HL-60 (cell line): Measurements from ENCODE around the gene APOO.
A peak's percentile ranks its signal among the peaks of the same experiment; 100 is the strongest.

Experiments used
- DNase-seq, 2 experiments: peaks; one replicate each; pipeline ENCODE4 v3.0.0-alpha.2; 2010 to 2020; ENCODE audit warnings: low read depth in 1 of 2, low spot score in 1 of 2
- H3K27ac ChIP-seq: fragments of 250-450 bp; sonication (Bioruptor Pico); replicated peaks from 2 replicates; pipeline ENCODE4 v1.5.1; 2020; ENCODE audit warnings: mild to moderate bottlenecking, moderate library complexity
- H3K27me3 ChIP-seq: fragments of 250-450 bp; sonication (Bioruptor Pico); 2 replicates; pipeline ENCODE4 v1.5.1; 2021; ENCODE audit warnings: mild to moderate bottlenecking, moderate library complexity; ENCODE audit not compliant: insufficient read depth, poor library complexity, severe bottlenecking
- H3K4me3 ChIP-seq: replicated peaks from 2 replicates; pipeline ENCODE4 v1.5.1; 2011; ENCODE audit warnings: mild to moderate bottlenecking, control low read depth, low read length; ENCODE audit not compliant: insufficient read depth
- GABPA ChIP-seq: IDR thresholded peaks from 2 replicates; pipeline ENCODE4 v1.6.1; 2012; ENCODE audit warnings: low read depth
- POLR2AphosphoS5 ChIP-seq: IDR thresholded peaks from 2 replicates; pipeline ENCODE4 v1.6.1; 2012; ENCODE audit warnings: low read depth
- REST ChIP-seq: IDR thresholded peaks from 2 replicates; pipeline ENCODE4 v1.6.1; 2012; ENCODE audit warnings: low read depth; ENCODE audit not compliant: insufficient replicate concordance
- SPI1 ChIP-seq: IDR thresholded peaks from 2 replicates; pipeline ENCODE4 v1.6.1; 2012; ENCODE audit warnings: low read depth, mild to moderate bottlenecking, borderline replicate concordance
- TF ChIP-seq, protein P1 (sequence below): IDR thresholded peaks from one replicate; pipeline ENCODE4 v1.5.1; 2011; ENCODE audit warnings: low read length, control low read depth, inconsistent platforms; ENCODE audit not compliant: insufficient read depth

APOO gene

GRCh38 chrX:23884427-23885024 is 23.2 kb downstream of the APOO start:
- DNase-seq, result peak in 1 of 2 experiments; percentile 40
- no peaks in the 10 kb centered on the region for H3K27me3 ChIP-seq
- no peak overlapping the region; the same call in 1 of the 2 replicates for H3K27ac ChIP-seq
- H3K4me3 ChIP-seq, result no peak overlapping the region
- TF ChIP-seq GABPA (no peak), POLR2AphosphoS5 (no peak), SPI1 (peak; percentile 65), REST (no peak)
- TF ChIP-seq, protein P1, sequence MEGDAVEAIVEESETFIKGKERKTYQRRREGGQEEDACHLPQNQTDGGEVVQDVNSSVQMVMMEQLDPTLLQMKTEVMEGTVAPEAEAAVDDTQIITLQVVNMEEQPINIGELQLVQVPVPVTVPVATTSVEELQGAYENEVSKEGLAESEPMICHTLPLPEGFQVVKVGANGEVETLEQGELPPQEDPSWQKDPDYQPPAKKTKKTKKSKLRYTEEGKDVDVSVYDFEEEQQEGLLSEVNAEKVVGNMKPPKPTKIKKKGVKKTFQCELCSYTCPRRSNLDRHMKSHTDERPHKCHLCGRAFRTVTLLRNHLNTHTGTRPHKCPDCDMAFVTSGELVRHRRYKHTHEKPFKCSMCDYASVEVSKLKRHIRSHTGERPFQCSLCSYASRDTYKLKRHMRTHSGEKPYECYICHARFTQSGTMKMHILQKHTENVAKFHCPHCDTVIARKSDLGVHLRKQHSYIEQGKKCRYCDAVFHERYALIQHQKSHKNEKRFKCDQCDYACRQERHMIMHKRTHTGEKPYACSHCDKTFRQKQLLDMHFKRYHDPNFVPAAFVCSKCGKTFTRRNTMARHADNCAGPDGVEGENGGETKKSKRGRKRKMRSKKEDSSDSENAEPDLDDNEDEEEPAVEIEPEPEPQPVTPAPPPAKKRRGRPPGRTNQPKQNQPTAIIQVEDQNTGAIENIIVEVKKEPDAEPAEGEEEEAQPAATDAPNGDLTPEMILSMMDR, result no peak

DNA sequence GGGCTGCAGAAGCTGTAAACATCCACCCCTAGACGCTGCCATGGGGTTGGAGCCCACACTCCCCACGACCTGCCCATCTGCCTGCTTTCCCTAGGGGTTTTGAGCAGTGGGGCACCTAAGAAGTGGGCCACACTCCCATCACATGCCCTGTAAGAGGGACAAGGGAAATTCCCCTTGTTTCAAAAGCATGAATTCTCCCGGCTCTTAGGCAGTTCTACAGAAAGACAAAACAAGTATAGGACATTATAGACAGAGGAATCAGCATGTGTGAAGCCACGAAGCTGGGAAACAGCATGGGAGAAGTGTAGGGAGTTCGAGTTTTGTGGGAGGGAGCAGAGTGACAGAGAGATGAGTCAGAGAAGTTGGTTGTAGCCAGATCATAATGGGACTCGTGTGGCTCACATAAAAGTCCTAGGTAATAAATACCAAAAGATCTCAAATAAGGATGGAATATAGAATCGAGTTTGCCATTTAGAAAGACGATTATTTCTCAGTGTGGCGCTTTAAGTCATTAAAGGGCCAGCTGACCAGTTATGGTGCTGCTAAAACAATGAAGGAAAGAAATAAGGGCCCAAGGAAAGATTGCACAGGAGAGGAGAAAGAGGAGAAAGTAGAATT is 23.9 kb downstream of the APOO start:
- TF ChIP-seq REST, result no peak
- TF ChIP-seq SPI1, result no peak
- no peak for TF ChIP-seq GABPA
- TF ChIP-seq, protein P1, result no peak
- Histone ChIP-seq H3K27ac (no peak overlapping the region), H3K27me3 (no peaks in the 10 kb centered on the region), H3K4me3 (no peak overlapping the region)
- DNase-seq, result no peak

DNA sequence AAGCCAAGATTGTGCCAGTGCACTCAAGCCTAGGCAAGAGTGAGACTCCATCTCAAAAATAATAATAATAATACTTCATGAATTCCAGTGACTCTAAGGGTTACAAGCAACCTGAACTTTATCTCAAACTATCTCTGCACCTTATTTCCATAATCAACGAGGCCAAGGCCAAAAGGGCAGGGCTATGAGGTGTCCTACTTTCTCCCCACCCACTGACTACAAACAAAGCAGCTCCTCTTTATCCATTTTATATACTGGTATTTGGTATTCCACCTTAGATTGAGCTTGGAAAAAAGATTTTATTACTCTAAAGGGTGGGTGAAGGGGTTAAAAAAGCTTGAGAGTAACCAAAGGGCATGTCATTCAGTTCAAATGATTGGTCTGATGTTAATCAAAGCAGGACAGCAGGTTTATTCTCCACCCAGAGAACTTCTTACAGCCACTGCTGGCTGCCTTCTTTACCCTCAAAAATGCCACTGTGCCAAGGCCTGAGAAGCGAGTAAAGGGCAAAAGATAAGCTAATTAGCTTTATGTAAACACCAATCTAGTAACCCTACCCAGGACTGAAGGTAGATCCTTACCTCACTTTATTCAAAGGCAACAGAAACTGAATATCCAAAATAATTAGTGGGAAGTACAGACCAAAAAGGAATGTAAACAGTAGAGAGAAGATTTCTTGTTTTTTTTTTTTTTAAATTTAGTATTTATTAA is 28.2 kb downstream of the APOO start:
- no peaks in the 10 kb centered on the region for H3K27me3 ChIP-seq
- no peak for TF ChIP-seq REST
- no peak for TF ChIP-seq SPI1
- no peak for TF ChIP-seq POLR2AphosphoS5
- no peak overlapping the region for H3K27ac ChIP-seq
- DNase-seq, result no peak
- no peak overlapping the region for H3K4me3 ChIP-seq
